ENCODE measurements around the gene MED13L. TPM values are rescaled to one million over a fixed set of nuclear protein-coding genes. Genes with fewer than 3 reads are reported as not detected.

The MED13L gene
- total RNA-seq, 2 donors from 2014 or later: 88.9 to 140 TPM

GRCh38 chr12:115930336-115930735 lies 347.2 kb downstream of the MED13L start:
- DNase-seq (ENCODE audit: low spot score): no peak
- intact Hi-C loops (cut with DNase I): no loop called here
- Histone ChIP-seq H3K9me3 (no peaks in the 10 kb centered on the region), H3K4me3 (no peak overlapping the region), H3K4me1 (replicated peaks) (no peaks in the 10 kb centered on the region), H3K36me3 (no peaks in the 10 kb centered on the region), H3K27me3 (replicated peaks; ENCODE audit: insufficient read depth) (no peaks in the 10 kb centered on the region), H3K27ac (no peak overlapping the region)
- TF ChIP-seq POLR2AphosphoS5 (IDR thresholded peaks at IDR 0.05): no peak
- TF ChIP-seq POLR2A (IDR thresholded peaks at IDR 0.05): no peak
- no peak for TF ChIP-seq CTCF (IDR thresholded peaks at IDR 0.05)
- WGBS: 48% methylated on average over 5 of the region's 5 CpGs

- Histone ChIP-seq H3K36me3 (no peaks in the 10 kb centered on the region), H3K4me1 (replicated peaks) (no peaks in the 10 kb centered on the region), H3K27me3 (replicated peaks; ENCODE audit: insufficient read depth) (no peaks in the 10 kb centered on the region), H3K9me3 (no peaks in the 10 kb centered on the region), H3K4me3 (no peak overlapping the region), H3K27ac (no peak overlapping the region)
- TF ChIP-seq CTCF (IDR thresholded peaks at IDR 0.05): no peak
- TF ChIP-seq POLR2A (IDR thresholded peaks at IDR 0.05): no peak
- TF ChIP-seq POLR2AphosphoS5 (IDR thresholded peaks at IDR 0.05): no peak
- intact Hi-C loops (cut with DNase I): no loop called here
- 90% methylated on average over 8 of the region's 8 CpGs for WGBS
- no peak for DNase-seq (ENCODE audit: low spot score)
These were observed 351.3 kb downstream of the MED13L start for GRCh38 chr12:115926037-115926670.

GRCh38 chr12:115923851-115924250 lies 353.6 kb downstream of the MED13L start:
- H3K27me3 ChIP-seq (replicated peaks; ENCODE audit: insufficient read depth): no peaks in the 10 kb centered on the region
- H3K4me3 ChIP-seq: no peak overlapping the region
- no peak for DNase-seq (ENCODE audit: low spot score)
- WGBS: 88% methylated on average over 5 of the region's 5 CpGs
- intact Hi-C loops (cut with DNase I): no loop called here
- H3K9me3 ChIP-seq: no peaks in the 10 kb centered on the region
- H3K27ac ChIP-seq: no peak overlapping the region
- no peaks in the 10 kb centered on the region for H3K4me1 ChIP-seq (replicated peaks)
- H3K36me3 ChIP-seq: no peaks in the 10 kb centered on the region
- TF ChIP-seq CTCF (IDR thresholded peaks at IDR 0.05) (no peak), POLR2A (IDR thresholded peaks at IDR 0.05) (no peak), POLR2AphosphoS5 (IDR thresholded peaks at IDR 0.05) (no peak)

- no peaks in the 10 kb centered on the region for H3K27me3 ChIP-seq (replicated peaks; ENCODE audit: insufficient read depth)
- H3K4me1 ChIP-seq (replicated peaks): no peaks in the 10 kb centered on the region
- intact Hi-C loops (cut with DNase I): no loop called here
- TF ChIP-seq POLR2A (IDR thresholded peaks at IDR 0.05) (no peak), CTCF (IDR thresholded peaks at IDR 0.05) (no peak), POLR2AphosphoS5 (IDR thresholded peaks at IDR 0.05) (no peak)
- no peak overlapping the region for H3K4me3 ChIP-seq
- H3K9me3 ChIP-seq: no peaks in the 10 kb centered on the region
- no peak for DNase-seq (ENCODE audit: low spot score)
- no peak overlapping the region for H3K27ac ChIP-seq
- 87% methylated on average over 8 of the region's 8 CpGs for WGBS
- no peaks in the 10 kb centered on the region for H3K36me3 ChIP-seq
These were observed 354.4 kb downstream of the MED13L start for GRCh38 chr12:115922952-115923564.
